K562 (cell line): ENCODE results near the gene USB1. TPM values are rescaled to one million over a fixed set of nuclear protein-coding genes. Genes with fewer than 3 reads are reported as not detected.
A peak's percentile ranks its signal among the peaks of the same experiment; 100 is the strongest.

ENCODE experiments used
- CCAR2 ChIP-seq: fragments of 200-400 bp; formaldehyde crosslinking; IDR thresholded peaks from 2 replicates; pipeline ENCODE4 v1.6.1; 2017; ENCODE audit warnings: mild to moderate bottlenecking, low read depth, low read length
- DEAF1 ChIP-seq: fragments of 450-650 bp; formaldehyde crosslinking; IDR thresholded peaks from 2 replicates; pipeline ENCODE4 v1.4.0; 2020; ENCODE audit warnings: mild to moderate bottlenecking, moderate library complexity
- FOXJ3 ChIP-seq: sonication (generic); formaldehyde crosslinking; IDR thresholded peaks from 2 replicates; pipeline ENCODE4 v1.4.0; 2020; ENCODE audit warnings: mild to moderate bottlenecking, missing genetic modification reagents
- FOXK1 ChIP-seq: sonication (generic); formaldehyde crosslinking; IDR thresholded peaks from 2 replicates; pipeline ENCODE4 v1.8.0; 2022; ENCODE audit warnings: missing genetic modification reagents, mild to moderate bottlenecking, borderline replicate concordance
- GTF2F1 ChIP-seq: IDR thresholded peaks from 2 replicates; pipeline ENCODE4 v1.6.1; 2011; ENCODE audit warnings: low read depth, low read length, improper control_type of control experiment
- IRF9 ChIP-seq: fragments of 450-650 bp; IDR thresholded peaks from 2 replicates; pipeline ENCODE4 v1.6.1; 2016; ENCODE audit warnings: missing biosample characterization, missing genetic modification characterization
- LEF1 ChIP-seq: fragments of 450-650 bp; IDR thresholded peaks from 2 replicates; pipeline ENCODE4 v1.6.1; 2016; ENCODE audit warnings: mild to moderate bottlenecking
- MAX ChIP-seq: sonication (generic); formaldehyde crosslinking; IDR thresholded peaks from 2 replicates; pipeline ENCODE4 v1.9.0; 2022; ENCODE audit warnings: mild to moderate bottlenecking, missing genetic modification reagents
- PPARD ChIP-seq: fragments of 250-450 bp; sonication (Bioruptor Pico); IDR thresholded peaks from 2 replicates; pipeline ENCODE4 v1.8.0; 2022; ENCODE audit warnings: inconsistent platforms, mild to moderate bottlenecking, moderate library complexity
- RHOXF2B ChIP-seq: fragments of 250-450 bp; sonication (Bioruptor Pico); conservative IDR thresholded peaks from 2 replicates; pipeline ENCODE4 v1.5.1; 2021
- RREB1 ChIP-seq: fragments of 250-450 bp; sonication (Bioruptor Pico); IDR thresholded peaks from 2 replicates; pipeline ENCODE4 v1.4.0; 2020
- SMARCA5 ChIP-seq: fragments of 450-650 bp; IDR thresholded peaks from 2 replicates; pipeline ENCODE4 v1.6.1; 2016
- SP1 ChIP-seq: sonication (generic); formaldehyde crosslinking; IDR thresholded peaks from 2 replicates; pipeline ENCODE4 v1.8.1; 2022; ENCODE audit warnings: mild to moderate bottlenecking, missing genetic modification reagents
- TFAP4 ChIP-seq: sonication (generic); formaldehyde crosslinking; IDR thresholded peaks from 2 replicates; pipeline ENCODE4 v1.8.0; 2022; ENCODE audit warnings: missing genetic modification reagents, mild to moderate bottlenecking, moderate library complexity, borderline replicate concordance
- ZNF253 ChIP-seq: fragments of 250-450 bp; sonication (Bioruptor Pico); conservative IDR thresholded peaks from 2 replicates; pipeline ENCODE4 v1.6.1; 2021; ENCODE audit warnings: mild to moderate bottlenecking
- ZNF57 ChIP-seq: fragments of 450-650 bp; formaldehyde crosslinking; IDR thresholded peaks from 2 replicates; pipeline ENCODE4 v1.4.0; 2020; ENCODE audit warnings: mild to moderate bottlenecking, moderate library complexity
- ZNF695 ChIP-seq: fragments of 450-650 bp; formaldehyde crosslinking; IDR thresholded peaks from 2 replicates; pipeline ENCODE4 v1.4.0; 2020; ENCODE audit warnings: mild to moderate bottlenecking, moderate library complexity
- ZNF696 ChIP-seq: fragments of 250-450 bp; sonication (Bioruptor Pico); conservative IDR thresholded peaks from 2 replicates; pipeline ENCODE4 v1.4.0; 2020; ENCODE audit warnings: mild to moderate bottlenecking, moderate library complexity
- ZNF76 ChIP-seq: fragments of 250-450 bp; sonication (Bioruptor Pico); IDR thresholded peaks from 2 replicates; pipeline ENCODE4 v1.4.0; 2020; ENCODE audit warnings: mild to moderate bottlenecking, moderate library complexity, borderline replicate concordance
- polyA plus RNA-seq, 8 experiments: library from polyadenylated mRNA; depleted of rRNA in 4 of 8; stranded (reverse) in 5 of 8; unstranded in 3 of 8; fragments of >200 nt; fragmentation: Nextera tagmentation in 2 of 8; fragmentation: Illumina TruSeq in 1 of 8; extraction: Ambion mirVana in 2 of 8; extraction: Trizol in 1 of 8; gene quantifications; 2 replicates each; pipeline versions ENCODE4 v1.2.1 to v1.2.3, GENCODE V29; 2011 to 2014; ENCODE audit warnings: inconsistent platforms in 1 of 8, missing spikeins in 1 of 8
- total RNA-seq, 7 experiments: library from RNA; depleted of rRNA in 6 of 7; stranded (reverse); fragments of >200 nt in 6 of 7; fragmentation: Illumina TruSeq in 2 of 7; extraction: Trizol in 2 of 7; gene quantifications; 2 replicates each; pipeline versions ENCODE4 v1.2.1 to v1.2.3, GENCODE V29; 2011 to 2021; ENCODE audit warnings: low replicate concordance in 1 of 7

The USB1 gene
- total and polyA plus RNA-seq, 9 of the 15 experiments (the other 6 are each of a cell fraction or from before 2014, with no cell fraction given) = 11.6 to 73.6 (median 19.4) TPM

- TF ChIP-seq IRF9 (tag) = no peak
- TF ChIP-seq SMARCA5 = no peak
- no peak for TF ChIP-seq MAX (CRISPR knock-in tag)
- no peak for TF ChIP-seq ZNF696
- no peak for TF ChIP-seq ZNF695
- no peak for TF ChIP-seq RHOXF2B (CRISPR knock-in tag)
- TF ChIP-seq FOXJ3 (CRISPR knock-in tag) = no peak
- no peak for TF ChIP-seq ZNF253 (CRISPR knock-in tag)
- TF ChIP-seq CCAR2 = no peak
- TF ChIP-seq TFAP4 = no peak
- TF ChIP-seq ZNF76 = no peak
- no peak for TF ChIP-seq GTF2F1
- TF ChIP-seq PPARD = no peak
- TF ChIP-seq ZNF57 (CRISPR knock-in tag) = no peak
- TF ChIP-seq FOXK1 (CRISPR knock-in tag) = no peak
- peak; percentile 66 for TF ChIP-seq DEAF1 (CRISPR knock-in tag)
- no peak for TF ChIP-seq RREB1 (CRISPR knock-in tag)
- TF ChIP-seq SP1 = no peak
- no peak for TF ChIP-seq LEF1
Measured at GRCh38 chr16:58020628-58021521, 19.7 kb downstream of the USB1 start (continued).
